ENCODE measurements around the gene ENPEP. TPM values are rescaled to one million over a fixed set of nuclear protein-coding genes. Genes with fewer than 3 reads are reported as not detected.
"Not testable (repeated sequence)": the region's sequence is repeated elsewhere in the genome, so short reads cannot be mapped to it uniquely, and the experiment has no call there.

ENPEP gene
- total and polyA plus RNA-seq, 12 donors = 2.2 to 14.9 (median 3.9) TPM

DNA sequence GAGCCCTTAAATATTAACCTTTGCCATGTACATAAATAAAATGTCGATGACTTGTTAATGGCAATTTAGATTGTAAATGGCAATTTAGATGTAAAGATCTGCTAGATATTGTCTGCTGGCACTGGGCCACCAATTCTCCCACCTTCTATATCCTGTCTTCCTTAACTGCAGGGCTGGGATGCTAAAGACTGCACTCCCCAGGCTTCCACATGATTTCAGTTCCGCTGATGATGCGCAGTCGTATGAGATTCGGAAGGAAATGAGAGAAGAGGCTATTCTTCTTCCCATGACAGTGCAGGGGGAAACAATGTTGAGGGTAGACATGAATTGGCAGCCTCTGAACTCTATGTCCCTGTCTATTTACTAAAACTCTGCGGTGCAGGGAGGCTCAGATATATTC is 91.3 kb downstream of the ENPEP start:
- WGBS, 2 donors = 90% methylated on average over 6 of the region's 6 CpGs
- intact Hi-C loops (cut with DNase I) = no loop called here
- no peak for ATAC-seq

DNA sequence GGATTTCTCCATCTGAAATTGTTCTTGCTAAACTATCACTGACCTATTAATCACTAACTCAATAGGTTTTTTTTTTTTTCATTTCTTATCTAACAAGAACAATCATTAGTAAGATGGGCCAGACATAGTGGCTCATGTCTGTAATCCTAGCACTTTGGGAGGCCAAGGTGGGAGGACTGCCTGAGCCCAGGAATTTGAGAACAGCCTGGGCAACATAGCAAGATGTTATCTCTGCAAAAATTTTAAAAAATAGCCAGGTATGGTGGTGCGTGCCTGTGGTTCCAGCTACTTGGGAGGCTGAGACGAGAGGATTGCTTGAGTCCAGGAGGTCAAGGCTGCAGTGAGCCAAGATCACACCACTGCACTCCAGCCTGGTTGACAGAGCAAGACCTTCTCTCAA is 100.7 kb downstream of the ENPEP start:
- H3K36me3 ChIP-seq; H3K27me3 ChIP-seq; ATAC-seq; intact Hi-C loops (cut with DNase I); H3K27ac ChIP-seq; DNase-seq; H3K4me1 ChIP-seq; H3K4me3 ChIP-seq: not testable (repeated sequence)
- H3K9me3 ChIP-seq = peaks cover 0 to 14% (median 0%) of the 10 kb centered on the region in 11 donors
- 91 to 97% methylated on average over 2 of the region's 2 CpGs for WGBS, 2 donors

More for the DNA sequence above, 91.3 kb downstream of the ENPEP start:
- no peak overlapping the region for H3K27ac ChIP-seq
- H3K27me3 ChIP-seq = no peaks in the 10 kb centered on the region
- no peak overlapping the region for H3K4me3 ChIP-seq
- DNase-seq = no peak
- H3K4me1 ChIP-seq = no peaks in the 10 kb centered on the region
- H3K9me3 ChIP-seq = peaks cover 0 to under 1% (median 0%) of the 10 kb centered on the region in 11 donors
- TF ChIP-seq, protein P1, sequence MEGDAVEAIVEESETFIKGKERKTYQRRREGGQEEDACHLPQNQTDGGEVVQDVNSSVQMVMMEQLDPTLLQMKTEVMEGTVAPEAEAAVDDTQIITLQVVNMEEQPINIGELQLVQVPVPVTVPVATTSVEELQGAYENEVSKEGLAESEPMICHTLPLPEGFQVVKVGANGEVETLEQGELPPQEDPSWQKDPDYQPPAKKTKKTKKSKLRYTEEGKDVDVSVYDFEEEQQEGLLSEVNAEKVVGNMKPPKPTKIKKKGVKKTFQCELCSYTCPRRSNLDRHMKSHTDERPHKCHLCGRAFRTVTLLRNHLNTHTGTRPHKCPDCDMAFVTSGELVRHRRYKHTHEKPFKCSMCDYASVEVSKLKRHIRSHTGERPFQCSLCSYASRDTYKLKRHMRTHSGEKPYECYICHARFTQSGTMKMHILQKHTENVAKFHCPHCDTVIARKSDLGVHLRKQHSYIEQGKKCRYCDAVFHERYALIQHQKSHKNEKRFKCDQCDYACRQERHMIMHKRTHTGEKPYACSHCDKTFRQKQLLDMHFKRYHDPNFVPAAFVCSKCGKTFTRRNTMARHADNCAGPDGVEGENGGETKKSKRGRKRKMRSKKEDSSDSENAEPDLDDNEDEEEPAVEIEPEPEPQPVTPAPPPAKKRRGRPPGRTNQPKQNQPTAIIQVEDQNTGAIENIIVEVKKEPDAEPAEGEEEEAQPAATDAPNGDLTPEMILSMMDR (IDR thresholded peaks at IDR 0.05) = no peak
- H3K36me3 ChIP-seq = no peaks in the 10 kb centered on the region

DNA sequence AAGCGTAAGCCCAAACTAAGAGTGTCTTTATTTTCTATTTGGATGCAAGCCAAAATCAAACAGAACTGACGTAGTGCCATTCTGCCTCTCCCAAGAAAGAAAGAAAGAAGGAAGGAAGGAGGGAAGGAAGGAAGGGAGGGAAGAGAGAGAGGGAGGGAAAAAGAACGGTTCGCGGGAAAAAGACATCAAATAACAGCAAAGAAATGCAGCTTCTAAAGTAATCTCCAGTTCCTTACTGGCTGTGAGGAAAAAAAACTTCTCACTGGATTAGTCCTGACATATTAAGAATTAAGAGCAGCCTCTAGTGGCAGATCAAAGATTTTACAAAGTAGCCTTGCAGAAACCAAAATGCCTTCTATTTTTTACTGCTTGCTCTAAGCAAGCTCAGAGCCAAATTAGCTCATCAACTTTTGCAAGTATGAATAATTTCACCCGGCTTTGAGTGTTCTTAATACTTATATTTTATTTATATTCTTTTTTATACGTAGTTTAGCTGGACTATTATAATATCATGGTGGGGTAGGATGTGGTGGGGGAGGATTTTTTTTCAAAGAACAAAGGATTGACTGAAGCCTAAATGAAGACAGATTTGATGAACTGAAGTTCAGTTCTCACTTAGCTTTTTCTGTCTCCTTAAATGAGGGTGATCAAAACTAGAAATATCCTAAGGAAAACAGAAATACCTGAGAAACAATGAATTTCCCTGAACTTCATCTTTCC is 110.3 kb downstream of the ENPEP start:
- 29 to 32% methylated on average over 7 of the region's 7 CpGs for WGBS, 2 donors
- Histone ChIP-seq H3K36me3 (no peaks in the 10 kb centered on the region), H3K27ac (no peak overlapping the region), H3K27me3 (no peaks in the 10 kb centered on the region), H3K4me1 (peaks cover 0 to 3% (median 0%) of the 10 kb centered on the region in 9 donors), H3K9me3 (no peaks in the 10 kb centered on the region), H3K4me3 (no peak overlapping the region)
- TF ChIP-seq, protein P1 (IDR thresholded peaks at IDR 0.05) = peak in 8 of 9 donors; percentile 9 to 59 (median 38)
- ATAC-seq (peak in 1 of 8 donors; percentile 33), DNase-seq (no peak)
- intact Hi-C loops (cut with DNase I) = no loop called here

GRCh38 chr4:110587666-110588285 is 111.8 kb downstream of the ENPEP start:
- no peaks in the 10 kb centered on the region for H3K27me3 ChIP-seq
- ATAC-seq = no peak
- H3K36me3 ChIP-seq = no peaks in the 10 kb centered on the region
- no peak overlapping the region for H3K4me3 ChIP-seq
- no peaks in the 10 kb centered on the region for H3K9me3 ChIP-seq
- intact Hi-C loops (cut with DNase I) = no loop called here
- 91 to 96% methylated on average over 36 of the region's 36 CpGs for WGBS, 2 donors
- H3K27ac ChIP-seq = no peak overlapping the region
- TF ChIP-seq, protein P1 (IDR thresholded peaks at IDR 0.05) = no peak
- no peak for DNase-seq
- peaks cover 0 to 3% (median 0%) of the 10 kb centered on the region in 9 donors for H3K4me1 ChIP-seq

DNA sequence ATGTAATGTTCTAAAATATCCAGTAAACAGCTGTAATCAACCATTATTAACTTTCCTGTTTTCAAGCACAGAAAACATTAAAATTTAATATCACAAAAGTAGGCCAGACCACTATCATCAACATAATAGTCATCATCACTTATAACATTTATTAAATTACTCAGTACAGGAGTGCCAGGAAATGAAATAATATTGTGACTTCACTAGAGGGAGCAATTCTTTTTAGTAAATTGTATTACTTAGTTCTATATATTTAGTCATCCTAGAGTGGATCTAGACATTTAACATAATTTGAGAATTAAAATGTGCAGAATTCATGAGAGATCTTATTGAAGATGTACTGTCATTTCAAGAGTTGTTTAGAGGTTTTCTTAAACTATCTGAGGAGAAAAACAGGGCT is 113.3 kb downstream of the ENPEP start:
- intact Hi-C loops (cut with DNase I) = no loop called here
- no peak for ATAC-seq

More for the DNA sequence above, 113.3 kb downstream of the ENPEP start:
- Histone ChIP-seq H3K36me3 (no peaks in the 10 kb centered on the region), H3K4me1 (peaks cover 0 to 3% (median 0%) of the 10 kb centered on the region in 9 donors), H3K9me3 (peaks cover 0 to 2% (median 0%) of the 10 kb centered on the region in 11 donors), H3K27me3 (peaks cover 0 to 2% (median 0%) of the 10 kb centered on the region in 7 donors), H3K4me3 (no peak overlapping the region), H3K27ac (no peak overlapping the region)
- DNase-seq = no peak
- TF ChIP-seq, protein P1 (IDR thresholded peaks at IDR 0.05) = peak in 1 of 9 donors; percentile 8
